Activated naive CD8-positive, alpha-beta T cell (primary cell): ENCODE data around the gene MIA2.
A peak's percentile ranks its signal among the peaks of the same experiment; 100 is the strongest.
"Not testable (repeated sequence)": the region's sequence is repeated elsewhere in the genome, so short reads cannot be mapped to it uniquely, and the experiment has no call there.

Experiments used
- H3K27ac Mint-ChIP-seq: one replicate; pipeline ENCODE4 v1.8.0; 2021; ENCODE audit warnings: mixed read lengths
- H3K27me3 Mint-ChIP-seq: one replicate; pipeline ENCODE4 v1.8.0; 2021; ENCODE audit warnings: mixed read lengths
- H3K36me3 Mint-ChIP-seq: one replicate; pipeline ENCODE4 v1.8.0; 2021; ENCODE audit warnings: mixed read lengths
- H3K4me1 Mint-ChIP-seq: one replicate; pipeline ENCODE4 v1.8.0; 2021; ENCODE audit warnings: low read depth, mixed read lengths
- H3K4me3 Mint-ChIP-seq: one replicate; pipeline ENCODE4 v1.8.0; 2021; ENCODE audit warnings: mild to moderate bottlenecking, mixed read lengths
- H3K9me3 Mint-ChIP-seq: one replicate; pipeline ENCODE4 v1.8.0; 2021; ENCODE audit warnings: low read depth, mixed read lengths

MIA2 gene

DNA sequence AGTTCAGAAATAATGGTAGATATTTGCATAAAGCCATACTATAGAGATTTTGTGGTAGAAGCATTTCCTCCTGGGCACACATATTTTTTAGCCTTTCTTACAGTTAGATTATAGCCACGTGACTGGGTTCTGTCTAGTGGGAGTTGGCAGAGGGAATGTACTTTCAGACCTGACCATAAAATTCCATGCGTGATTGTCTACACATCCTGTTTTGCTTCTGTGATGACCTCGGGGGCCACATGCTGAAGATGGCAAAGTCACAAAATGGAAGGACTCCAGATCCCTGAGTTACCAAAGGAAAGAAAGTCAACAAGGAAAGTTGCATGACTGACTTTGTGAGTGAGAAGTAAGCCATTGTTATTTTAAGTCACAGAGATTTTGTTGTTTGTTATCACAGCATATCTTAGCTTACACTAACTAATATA lies 14.6 kb upstream of the MIA2 start:
- Mint-ChIP-seq H3K27me3 (no peaks in the 10 kb centered on the region), H3K9me3 (no peaks in the 10 kb centered on the region), H3K4me1 (peaks cover 14% of the 10 kb centered on the region), H3K27ac (no peak overlapping the region), H3K4me3 (no peak overlapping the region), H3K36me3 (no peaks in the 10 kb centered on the region)

DNA sequence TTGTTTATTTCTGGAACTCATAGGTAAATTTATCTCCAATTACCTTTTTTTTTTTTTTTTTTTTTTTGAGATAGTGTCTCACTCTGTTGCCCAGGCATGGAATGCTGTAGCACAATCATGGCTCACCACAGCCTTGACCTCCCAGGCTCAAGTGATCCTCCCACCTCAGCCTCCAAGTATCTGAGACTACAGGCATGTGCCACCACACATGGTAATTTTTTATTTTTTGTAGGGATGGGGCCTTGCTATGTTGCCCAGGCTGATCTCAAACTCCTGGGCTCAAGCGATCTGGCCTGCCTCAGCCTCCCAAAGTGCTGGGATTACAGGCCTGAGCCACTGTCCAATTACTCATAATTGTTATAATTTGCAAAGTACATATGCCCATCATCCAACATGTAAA lies 13.2 kb upstream of the MIA2 start:
- H3K27ac Mint-ChIP-seq, H3K4me3 Mint-ChIP-seq, H3K9me3 Mint-ChIP-seq, H3K27me3 Mint-ChIP-seq, H3K36me3 Mint-ChIP-seq: not testable (repeated sequence)
- peaks cover 14% of the 10 kb centered on the region for H3K4me1 Mint-ChIP-seq

DNA sequence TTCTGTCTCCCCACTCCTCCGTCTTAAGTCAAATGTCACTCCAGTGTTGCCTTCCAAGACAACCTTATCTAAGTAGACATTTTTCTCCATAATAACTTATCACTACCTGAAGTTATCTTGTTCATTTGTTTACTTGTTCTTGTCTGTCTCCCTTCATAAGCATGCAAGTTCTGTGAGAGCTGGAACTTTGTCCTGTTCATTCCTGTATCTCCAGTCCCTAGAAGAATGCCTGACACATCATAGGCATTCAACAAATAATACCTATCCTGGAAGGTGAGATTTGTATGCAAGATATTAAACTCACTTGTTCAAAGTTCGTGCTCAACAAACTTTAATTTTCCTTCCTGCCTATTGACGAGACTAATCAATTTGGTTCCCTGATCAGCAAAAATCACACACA lies 5.7 kb upstream of the MIA2 start:
- no peak overlapping the region for H3K4me3 Mint-ChIP-seq
- no peaks in the 10 kb centered on the region for H3K36me3 Mint-ChIP-seq
- H3K9me3 Mint-ChIP-seq: no peaks in the 10 kb centered on the region
- peak overlapping the region; percentile 97 for H3K27ac Mint-ChIP-seq
- H3K27me3 Mint-ChIP-seq: no peaks in the 10 kb centered on the region
- H3K4me1 Mint-ChIP-seq: peaks cover 38% of the 10 kb centered on the region

DNA sequence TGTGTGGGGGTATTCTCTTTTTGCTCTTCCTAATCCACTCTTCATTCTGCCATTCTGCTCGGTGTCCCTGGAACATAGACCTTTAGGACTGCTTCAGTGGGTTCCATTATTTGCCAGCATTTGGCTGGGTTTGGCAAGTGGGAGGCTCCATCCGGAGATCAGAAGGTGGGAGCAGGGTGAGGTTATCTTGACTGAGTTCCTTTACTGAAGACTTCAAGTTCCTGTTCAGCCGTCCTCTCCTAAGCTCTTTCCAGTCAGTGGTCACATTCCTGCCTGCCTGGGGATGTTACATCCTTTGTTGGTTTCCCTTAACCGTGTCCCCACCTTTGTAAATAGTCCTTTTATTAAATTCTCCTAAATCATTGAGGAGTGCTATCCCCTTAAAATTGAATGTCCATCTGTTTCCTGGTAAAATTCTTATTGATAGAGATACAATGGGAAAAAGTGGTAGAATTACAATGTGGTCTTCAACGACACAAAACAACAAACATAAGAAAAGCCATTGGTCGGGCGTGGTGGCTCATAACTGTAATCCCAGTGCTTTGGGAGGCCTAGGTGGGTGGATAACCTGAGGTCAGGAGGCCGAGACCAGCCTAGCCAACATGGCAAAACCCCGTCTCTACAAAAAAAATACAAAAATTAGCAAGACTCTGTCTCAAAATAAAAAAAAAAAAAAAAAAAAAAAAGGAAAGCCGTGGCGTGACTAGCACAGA lies 5.0 kb upstream of the MIA2 start:
- H3K27ac Mint-ChIP-seq: peak overlapping the region; percentile 97
- no peaks in the 10 kb centered on the region for H3K36me3 Mint-ChIP-seq
- peak overlapping the region; percentile 36 for H3K4me3 Mint-ChIP-seq
- peaks cover 41% of the 10 kb centered on the region for H3K4me1 Mint-ChIP-seq
- H3K9me3 Mint-ChIP-seq: no peaks in the 10 kb centered on the region
- no peaks in the 10 kb centered on the region for H3K27me3 Mint-ChIP-seq

DNA sequence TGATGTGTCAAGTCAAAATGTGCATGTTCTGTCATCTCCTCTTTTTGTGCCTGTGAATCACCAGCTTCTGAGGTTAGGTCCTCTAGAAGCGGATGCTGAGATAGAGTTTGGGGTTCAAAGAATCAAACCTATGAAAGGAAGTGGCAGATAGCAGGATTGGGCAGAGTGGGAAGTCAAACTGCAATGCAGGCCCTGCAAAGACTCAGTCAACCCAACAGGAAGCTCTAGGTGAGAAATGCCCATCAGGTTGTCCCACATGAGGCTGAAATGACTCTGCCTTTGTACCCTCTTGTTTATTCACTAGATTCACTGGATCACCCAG lies 4.5 kb upstream of the MIA2 start:
- H3K36me3 Mint-ChIP-seq: no peaks in the 10 kb centered on the region
- no peak overlapping the region for H3K4me3 Mint-ChIP-seq
- no peaks in the 10 kb centered on the region for H3K9me3 Mint-ChIP-seq
- H3K27ac Mint-ChIP-seq: peak overlapping the region; percentile 97
- H3K27me3 Mint-ChIP-seq: no peaks in the 10 kb centered on the region
- H3K4me1 Mint-ChIP-seq: peaks cover 41% of the 10 kb centered on the region

DNA sequence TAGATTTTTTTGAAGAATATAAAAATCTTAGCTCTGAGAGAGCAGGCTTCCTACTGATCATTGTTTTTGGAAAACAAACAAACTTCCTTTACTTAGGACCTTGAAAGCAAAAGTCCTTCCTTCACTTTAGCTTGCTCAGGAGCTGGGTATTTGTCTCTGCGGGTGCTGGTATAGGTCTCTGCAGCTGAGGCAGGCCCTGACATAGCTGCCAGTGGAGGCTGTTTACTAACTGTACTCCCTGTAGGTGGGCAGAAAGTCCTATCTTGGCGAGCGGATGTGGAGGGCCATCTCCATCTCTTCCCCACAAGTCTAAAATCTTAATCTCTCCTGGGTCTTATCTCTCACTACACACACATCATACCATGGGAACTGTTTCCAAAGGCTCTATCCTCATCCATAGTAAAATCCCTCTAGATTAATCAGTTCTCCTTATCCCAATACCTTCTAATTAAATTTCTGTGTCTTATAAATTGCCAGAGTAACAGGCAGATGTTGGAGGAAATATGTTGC lies 4.1 kb upstream of the MIA2 start:
- no peaks in the 10 kb centered on the region for H3K9me3 Mint-ChIP-seq
- peaks cover 41% of the 10 kb centered on the region for H3K4me1 Mint-ChIP-seq
- peak overlapping the region; percentile 97 for H3K27ac Mint-ChIP-seq
- no peaks in the 10 kb centered on the region for H3K36me3 Mint-ChIP-seq
- H3K27me3 Mint-ChIP-seq: no peaks in the 10 kb centered on the region
- H3K4me3 Mint-ChIP-seq: no peak overlapping the region

DNA sequence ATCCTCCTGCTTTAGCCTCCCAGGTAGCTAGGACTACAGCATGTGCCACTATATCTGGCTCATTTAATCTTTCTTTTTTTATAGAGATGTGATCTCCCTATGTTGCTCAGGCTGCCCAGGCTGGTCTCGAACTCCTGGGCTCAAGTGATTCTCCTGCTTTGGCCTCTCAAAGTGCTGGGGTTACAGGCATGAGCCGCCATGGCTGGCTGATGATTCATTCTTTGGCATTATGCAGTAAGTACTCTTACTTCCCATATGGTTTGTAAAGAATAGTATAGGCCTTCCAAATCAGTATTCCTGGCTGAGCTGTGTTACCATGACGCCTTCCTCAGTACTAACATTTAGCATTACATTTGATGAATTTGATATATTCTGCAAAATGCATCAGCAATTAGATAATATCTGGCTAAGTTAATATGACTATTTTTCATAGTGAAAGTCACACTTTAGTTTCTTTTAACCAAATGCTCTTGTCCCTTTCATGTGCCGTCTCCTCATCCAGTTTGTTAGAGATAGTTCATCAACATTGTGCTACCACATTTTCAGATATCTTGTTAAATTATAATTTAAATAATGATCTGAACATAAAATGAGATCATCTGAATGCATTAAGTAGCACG lies 3.2 kb upstream of the MIA2 start:
- Mint-ChIP-seq H3K27ac (peak overlapping the region; percentile 83), H3K4me3 (peak overlapping the region; percentile 8), H3K36me3 (no peaks in the 10 kb centered on the region), H3K4me1 (peaks cover 41% of the 10 kb centered on the region), H3K27me3 (no peaks in the 10 kb centered on the region), H3K9me3 (no peaks in the 10 kb centered on the region)

DNA sequence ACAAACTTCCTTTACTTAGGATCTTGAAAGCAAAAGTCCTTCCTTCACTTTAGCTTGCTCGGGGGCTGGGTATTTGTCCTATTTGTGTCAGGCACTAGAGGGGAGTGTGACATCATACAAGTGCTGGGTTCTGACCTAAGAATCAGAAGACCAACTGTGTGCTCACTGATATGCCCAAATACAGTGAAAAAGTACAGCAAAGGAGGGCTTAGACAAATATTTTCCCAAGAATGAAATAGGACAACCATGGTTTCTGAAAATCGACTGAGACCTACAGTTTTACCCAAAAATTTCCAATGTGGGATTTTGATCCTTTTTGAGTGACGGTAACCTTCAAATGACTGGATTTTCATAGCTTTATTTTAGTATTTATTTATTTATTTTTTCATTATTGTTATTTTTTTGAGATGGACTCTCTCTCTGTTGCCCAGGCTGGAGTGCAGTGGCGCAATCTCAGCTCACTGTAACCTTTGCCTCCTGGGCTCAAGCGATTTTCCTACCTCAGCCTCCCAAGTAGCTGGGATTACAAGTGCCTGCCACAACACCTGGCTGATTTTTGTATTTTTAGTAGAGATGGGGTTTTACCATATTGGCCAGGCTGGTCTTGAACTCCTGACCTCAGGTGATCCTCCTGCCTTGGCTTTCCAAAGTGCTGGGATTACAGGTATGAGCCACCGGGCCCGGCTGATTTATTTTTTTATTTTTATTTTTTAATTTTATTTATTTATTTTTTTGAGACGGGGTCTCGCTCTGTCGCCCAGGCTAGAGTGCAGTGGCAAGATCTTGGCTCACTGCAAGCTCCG lies 1.8 kb upstream of the MIA2 start:
- H3K36me3 Mint-ChIP-seq, H3K27ac Mint-ChIP-seq: not testable (repeated sequence)
- peaks cover 43% of the 10 kb centered on the region for H3K4me1 Mint-ChIP-seq

DNA sequence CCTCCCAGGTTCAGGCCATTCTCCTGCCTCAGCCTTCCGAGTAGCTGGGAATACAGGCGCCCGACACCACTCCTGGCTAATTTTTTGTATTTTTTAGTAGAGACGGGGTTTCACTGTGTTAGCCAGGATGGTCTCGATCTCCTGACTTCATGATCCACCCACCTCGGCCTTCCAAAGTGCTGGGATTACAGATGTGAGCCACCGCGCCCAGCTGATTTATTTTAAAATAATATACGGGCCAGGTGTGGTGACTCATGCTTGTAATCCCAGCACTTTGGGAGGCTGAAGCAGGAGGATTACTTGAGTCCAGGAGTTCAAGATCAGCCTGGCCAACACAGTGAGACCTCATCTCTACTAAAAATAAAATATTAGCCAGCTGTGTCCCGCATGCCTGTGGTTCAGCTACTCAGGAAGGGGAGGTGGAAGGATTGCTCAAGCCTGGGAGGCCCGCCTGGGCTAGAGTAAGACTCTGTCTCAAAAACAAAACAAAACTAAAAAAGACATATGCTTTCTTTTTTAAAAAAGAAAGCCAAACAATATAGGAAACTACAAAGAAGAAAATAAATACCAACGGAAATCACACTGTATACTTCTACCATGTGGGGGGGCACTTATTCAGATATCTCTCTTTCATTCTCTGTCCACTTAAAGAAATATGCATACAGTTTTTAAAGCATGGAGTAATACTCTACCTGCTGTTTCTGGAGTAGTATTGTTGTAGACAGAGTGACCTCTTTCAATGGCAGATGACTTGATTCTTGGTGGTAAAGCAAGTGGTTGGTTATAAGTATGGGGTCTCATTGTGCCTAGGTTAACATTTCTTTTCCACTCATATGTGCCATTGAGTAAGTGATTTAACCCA lies 930 bp upstream of the MIA2 start:
- no peak overlapping the region for H3K4me3 Mint-ChIP-seq
- no peaks in the 10 kb centered on the region for H3K36me3 Mint-ChIP-seq
- peaks cover 42% of the 10 kb centered on the region for H3K4me1 Mint-ChIP-seq
- H3K9me3 Mint-ChIP-seq: no peaks in the 10 kb centered on the region
- peak overlapping the region; percentile 51 for H3K27ac Mint-ChIP-seq
- no peaks in the 10 kb centered on the region for H3K27me3 Mint-ChIP-seq

More for the DNA sequence above, 1.8 kb upstream of the MIA2 start:
- not testable (repeated sequence) for H3K27me3 Mint-ChIP-seq, H3K4me3 Mint-ChIP-seq, H3K9me3 Mint-ChIP-seq

DNA sequence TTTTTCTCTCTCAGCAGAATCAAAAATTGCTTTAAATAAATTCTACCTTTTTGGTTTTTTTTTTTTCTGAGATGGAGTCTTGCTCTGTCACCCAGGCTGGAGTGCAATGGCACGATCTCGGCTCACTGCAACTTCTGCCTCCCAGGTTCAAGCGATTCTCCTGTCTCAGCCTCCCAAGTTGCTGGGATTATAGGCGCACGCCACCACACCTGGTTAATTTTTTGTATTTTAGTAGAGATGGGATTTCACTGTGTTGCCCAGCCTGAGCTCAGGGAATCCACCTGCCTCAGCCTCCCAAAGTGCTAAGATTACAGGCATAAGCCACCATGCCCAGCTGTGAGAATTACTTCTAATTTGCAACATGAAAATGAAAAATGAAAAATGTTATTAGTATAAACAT lies 1.3 kb downstream of the MIA2 start:
- peaks cover 20% of the 10 kb centered on the region for H3K4me1 Mint-ChIP-seq

DNA sequence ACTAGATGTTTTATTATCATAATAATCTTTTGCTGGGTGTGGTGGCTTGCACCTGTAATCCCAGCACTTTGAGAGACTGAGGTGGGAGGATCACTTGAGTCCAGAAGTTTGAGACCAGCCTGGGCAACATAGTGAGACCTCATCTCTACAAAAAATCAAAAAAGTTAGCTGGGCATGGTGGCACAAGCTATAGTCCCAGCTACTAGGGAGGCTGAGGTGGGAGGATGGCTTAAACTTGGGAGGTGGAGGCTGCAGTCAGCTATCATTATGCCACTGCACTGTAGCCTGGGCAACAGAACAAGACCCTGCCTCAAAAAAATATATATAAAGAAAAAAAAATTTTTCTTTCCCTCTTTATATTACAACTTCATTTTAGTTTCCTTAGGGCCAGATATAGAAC lies 1.8 kb downstream of the MIA2 start:
- H3K4me3 Mint-ChIP-seq, H3K27me3 Mint-ChIP-seq, H3K27ac Mint-ChIP-seq, H3K36me3 Mint-ChIP-seq, H3K9me3 Mint-ChIP-seq: not testable (repeated sequence)
- peaks cover 17% of the 10 kb centered on the region for H3K4me1 Mint-ChIP-seq

More for the DNA sequence above, 1.3 kb downstream of the MIA2 start:
- not testable (repeated sequence) for H3K36me3 Mint-ChIP-seq, H3K4me3 Mint-ChIP-seq, H3K27ac Mint-ChIP-seq, H3K27me3 Mint-ChIP-seq, H3K9me3 Mint-ChIP-seq

DNA sequence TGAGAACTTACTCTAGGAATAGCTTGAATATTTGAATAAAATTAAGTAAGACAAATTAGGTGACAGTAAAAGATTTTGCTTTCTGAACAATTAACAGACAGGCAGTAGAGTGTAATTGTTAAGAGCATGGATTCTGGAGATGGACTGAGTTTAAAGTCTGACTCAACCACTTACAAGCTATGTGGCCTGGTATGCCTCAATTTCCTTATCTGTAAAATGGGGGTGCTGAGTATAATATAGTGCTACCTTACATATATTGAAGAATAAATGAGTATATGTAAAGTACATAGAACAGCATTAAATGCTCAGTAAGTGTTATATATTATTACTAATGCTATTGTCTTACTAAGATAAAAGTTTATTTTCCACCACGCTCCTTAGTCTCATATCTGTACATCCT lies 7.1 kb downstream of the MIA2 start:
- H3K27me3 Mint-ChIP-seq: no peaks in the 10 kb centered on the region
- H3K4me1 Mint-ChIP-seq: peaks cover 4% of the 10 kb centered on the region
- H3K27ac Mint-ChIP-seq: no peak overlapping the region
- no peaks in the 10 kb centered on the region for H3K36me3 Mint-ChIP-seq
- no peak overlapping the region for H3K4me3 Mint-ChIP-seq
- H3K9me3 Mint-ChIP-seq: no peaks in the 10 kb centered on the region

DNA sequence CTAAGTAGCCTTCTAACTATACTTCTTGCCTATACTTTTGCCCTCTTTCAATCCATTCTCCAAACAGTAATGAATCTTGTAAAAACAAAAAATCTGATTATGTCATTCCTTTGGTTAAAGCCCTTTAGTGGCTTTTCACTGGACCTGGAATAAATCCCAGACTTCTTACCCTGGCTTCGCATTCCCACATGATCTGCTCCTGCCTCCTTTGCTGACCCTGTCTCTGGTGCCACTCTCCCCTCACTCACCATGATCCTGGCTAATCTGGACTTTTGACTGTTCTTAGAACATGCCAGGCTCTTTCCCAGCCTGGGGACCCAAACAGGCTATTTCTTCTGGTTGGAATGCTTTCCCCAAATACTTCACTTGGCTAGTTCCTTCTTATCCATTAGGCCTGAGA lies 7.9 kb downstream of the MIA2 start:
- Mint-ChIP-seq H3K4me3 (no peak overlapping the region), H3K9me3 (no peaks in the 10 kb centered on the region), H3K4me1 (no peaks in the 10 kb centered on the region), H3K36me3 (no peaks in the 10 kb centered on the region), H3K27ac (no peak overlapping the region), H3K27me3 (no peaks in the 10 kb centered on the region)

DNA sequence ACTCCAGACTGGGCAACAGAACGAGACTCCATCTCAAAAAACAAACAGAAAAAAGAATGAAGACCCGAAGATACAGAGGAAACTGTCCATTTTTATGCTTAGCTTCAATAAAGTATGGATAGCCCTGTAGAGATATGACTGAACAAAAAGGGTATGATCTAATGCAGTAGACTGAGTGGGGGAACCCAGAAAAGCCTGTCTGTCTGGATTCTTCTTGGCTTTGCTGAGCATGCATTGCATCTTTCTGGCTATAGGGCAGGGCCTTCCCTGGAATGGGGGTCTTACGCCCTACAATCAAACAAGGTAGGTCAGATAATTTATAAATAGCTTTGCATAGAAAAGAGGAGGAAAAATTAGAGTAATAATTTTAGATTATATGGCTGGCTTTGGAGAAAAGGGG lies 10.1 kb downstream of the MIA2 start:
- H3K36me3 Mint-ChIP-seq: no peaks in the 10 kb centered on the region
- H3K4me3 Mint-ChIP-seq: no peak overlapping the region
- H3K9me3 Mint-ChIP-seq: no peaks in the 10 kb centered on the region
- peaks cover 4% of the 10 kb centered on the region for H3K27me3 Mint-ChIP-seq
- no peaks in the 10 kb centered on the region for H3K4me1 Mint-ChIP-seq
- no peak overlapping the region for H3K27ac Mint-ChIP-seq

DNA sequence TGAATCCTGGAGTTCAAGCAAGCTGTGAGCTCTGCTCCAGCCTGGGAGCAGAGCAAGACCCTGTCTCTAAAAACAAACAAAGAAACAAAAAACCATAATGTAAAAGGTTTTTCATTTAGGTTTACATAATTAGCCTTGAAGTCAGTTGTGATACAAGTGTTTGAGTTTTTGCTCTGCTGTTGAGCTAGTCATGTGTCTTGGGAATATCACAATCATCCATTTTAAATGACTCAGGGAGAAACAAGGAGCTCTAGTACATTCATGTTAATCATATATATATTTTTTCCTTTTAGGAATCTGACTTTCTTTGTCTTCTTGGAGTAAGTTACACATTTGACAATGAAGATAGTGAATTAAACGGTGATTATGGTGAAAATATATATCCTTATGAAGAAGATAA lies 12.9 kb downstream of the MIA2 start:
- H3K4me3 Mint-ChIP-seq: no peak overlapping the region
- H3K36me3 Mint-ChIP-seq: no peaks in the 10 kb centered on the region
- H3K27me3 Mint-ChIP-seq: peaks cover 6% of the 10 kb centered on the region
- no peaks in the 10 kb centered on the region for H3K9me3 Mint-ChIP-seq
- H3K27ac Mint-ChIP-seq: no peak overlapping the region
- H3K4me1 Mint-ChIP-seq: no peaks in the 10 kb centered on the region
